Measurements from ENCODE around the gene HSFX4.
"Not testable (repeated sequence)": the region's sequence is repeated elsewhere in the genome, so short reads cannot be mapped to it uniquely, and the experiment has no call there.

DNA sequence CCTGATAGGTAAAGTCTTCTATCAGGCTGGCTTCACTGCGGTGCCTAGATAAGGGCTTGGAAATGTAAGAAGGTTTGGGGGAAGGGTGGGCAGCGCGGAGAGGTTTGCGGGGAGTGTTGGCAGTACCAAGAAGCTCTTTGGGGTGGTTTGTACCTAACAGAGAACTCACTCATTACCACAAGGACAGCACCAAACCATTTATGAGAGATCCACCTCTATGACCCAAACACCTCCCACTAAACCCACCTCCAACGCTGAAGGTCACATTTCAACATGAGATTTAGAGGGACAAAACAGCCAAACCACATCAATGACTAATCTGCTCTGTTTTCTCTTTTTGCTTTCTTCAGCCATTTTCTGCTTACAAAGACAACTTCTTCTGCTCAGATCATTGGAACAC is 4.9 kb upstream of the HSFX4 start:
- TF ChIP-seq, protein P1, sequence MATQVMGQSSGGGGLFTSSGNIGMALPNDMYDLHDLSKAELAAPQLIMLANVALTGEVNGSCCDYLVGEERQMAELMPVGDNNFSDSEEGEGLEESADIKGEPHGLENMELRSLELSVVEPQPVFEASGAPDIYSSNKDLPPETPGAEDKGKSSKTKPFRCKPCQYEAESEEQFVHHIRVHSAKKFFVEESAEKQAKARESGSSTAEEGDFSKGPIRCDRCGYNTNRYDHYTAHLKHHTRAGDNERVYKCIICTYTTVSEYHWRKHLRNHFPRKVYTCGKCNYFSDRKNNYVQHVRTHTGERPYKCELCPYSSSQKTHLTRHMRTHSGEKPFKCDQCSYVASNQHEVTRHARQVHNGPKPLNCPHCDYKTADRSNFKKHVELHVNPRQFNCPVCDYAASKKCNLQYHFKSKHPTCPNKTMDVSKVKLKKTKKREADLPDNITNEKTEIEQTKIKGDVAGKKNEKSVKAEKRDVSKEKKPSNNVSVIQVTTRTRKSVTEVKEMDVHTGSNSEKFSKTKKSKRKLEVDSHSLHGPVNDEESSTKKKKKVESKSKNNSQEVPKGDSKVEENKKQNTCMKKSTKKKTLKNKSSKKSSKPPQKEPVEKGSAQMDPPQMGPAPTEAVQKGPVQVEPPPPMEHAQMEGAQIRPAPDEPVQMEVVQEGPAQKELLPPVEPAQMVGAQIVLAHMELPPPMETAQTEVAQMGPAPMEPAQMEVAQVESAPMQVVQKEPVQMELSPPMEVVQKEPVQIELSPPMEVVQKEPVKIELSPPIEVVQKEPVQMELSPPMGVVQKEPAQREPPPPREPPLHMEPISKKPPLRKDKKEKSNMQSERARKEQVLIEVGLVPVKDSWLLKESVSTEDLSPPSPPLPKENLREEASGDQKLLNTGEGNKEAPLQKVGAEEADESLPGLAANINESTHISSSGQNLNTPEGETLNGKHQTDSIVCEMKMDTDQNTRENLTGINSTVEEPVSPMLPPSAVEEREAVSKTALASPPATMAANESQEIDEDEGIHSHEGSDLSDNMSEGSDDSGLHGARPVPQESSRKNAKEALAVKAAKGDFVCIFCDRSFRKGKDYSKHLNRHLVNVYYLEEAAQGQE (IDR thresholded peaks at IDR 0.05), result not testable (repeated sequence)
- TF ChIP-seq POLR2A (IDR thresholded peaks at IDR 0.05; ENCODE audit: low read length); EP300 (IDR thresholded peaks at IDR 0.05); MAZ (IDR thresholded peaks at IDR 0.05; ENCODE audit: borderline replicate concordance, low read depth, low read length); RAD21 (conservative IDR thresholded peaks at IDR 0.05 in 1 of 2, IDR thresholded peaks at IDR 0.05 in 1 of 2); CBX2 (IDR thresholded peaks at IDR 0.05; ENCODE audit: borderline replicate concordance, low read depth); MYC (IDR thresholded peaks at IDR 0.05; ENCODE audit: borderline replicate concordance, low read length); CHD4 (IDR thresholded peaks at IDR 0.05; ENCODE audit: borderline replicate concordance); ZC3H11A (IDR thresholded peaks at IDR 0.05): not testable (repeated sequence)
- TF ChIP-seq, protein P2, sequence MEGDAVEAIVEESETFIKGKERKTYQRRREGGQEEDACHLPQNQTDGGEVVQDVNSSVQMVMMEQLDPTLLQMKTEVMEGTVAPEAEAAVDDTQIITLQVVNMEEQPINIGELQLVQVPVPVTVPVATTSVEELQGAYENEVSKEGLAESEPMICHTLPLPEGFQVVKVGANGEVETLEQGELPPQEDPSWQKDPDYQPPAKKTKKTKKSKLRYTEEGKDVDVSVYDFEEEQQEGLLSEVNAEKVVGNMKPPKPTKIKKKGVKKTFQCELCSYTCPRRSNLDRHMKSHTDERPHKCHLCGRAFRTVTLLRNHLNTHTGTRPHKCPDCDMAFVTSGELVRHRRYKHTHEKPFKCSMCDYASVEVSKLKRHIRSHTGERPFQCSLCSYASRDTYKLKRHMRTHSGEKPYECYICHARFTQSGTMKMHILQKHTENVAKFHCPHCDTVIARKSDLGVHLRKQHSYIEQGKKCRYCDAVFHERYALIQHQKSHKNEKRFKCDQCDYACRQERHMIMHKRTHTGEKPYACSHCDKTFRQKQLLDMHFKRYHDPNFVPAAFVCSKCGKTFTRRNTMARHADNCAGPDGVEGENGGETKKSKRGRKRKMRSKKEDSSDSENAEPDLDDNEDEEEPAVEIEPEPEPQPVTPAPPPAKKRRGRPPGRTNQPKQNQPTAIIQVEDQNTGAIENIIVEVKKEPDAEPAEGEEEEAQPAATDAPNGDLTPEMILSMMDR (IDR thresholded peaks at IDR 0.05), result not testable (repeated sequence)
- TF ChIP-seq, protein P3, sequence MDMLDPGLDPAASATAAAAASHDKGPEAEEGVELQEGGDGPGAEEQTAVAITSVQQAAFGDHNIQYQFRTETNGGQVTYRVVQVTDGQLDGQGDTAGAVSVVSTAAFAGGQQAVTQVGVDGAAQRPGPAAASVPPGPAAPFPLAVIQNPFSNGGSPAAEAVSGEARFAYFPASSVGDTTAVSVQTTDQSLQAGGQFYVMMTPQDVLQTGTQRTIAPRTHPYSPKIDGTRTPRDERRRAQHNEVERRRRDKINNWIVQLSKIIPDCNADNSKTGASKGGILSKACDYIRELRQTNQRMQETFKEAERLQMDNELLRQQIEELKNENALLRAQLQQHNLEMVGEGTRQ (IDR thresholded peaks at IDR 0.05), result not testable (repeated sequence)
